Astrocyte of the spinal cord (primary cell): ENCODE measurements around the gene PPP1R2.

ENCODE experiments used
- DNase-seq: peaks from one replicate; pipeline ENCODE4 v3.0.0; 2011; ENCODE audit warnings: low read depth, low spot score
- H3K4me3 ChIP-seq: 2 replicates; pipeline ENCODE4 v1.5.1; 2011; ENCODE audit warnings: low read depth, mild to moderate bottlenecking, low read length, moderate library complexity
- CTCF ChIP-seq: IDR thresholded peaks from 2 replicates; pipeline ENCODE4 v1.5.1; 2012; ENCODE audit warnings: low read depth, mild to moderate bottlenecking, low read length, inconsistent platforms
- in situ Hi-C: cut with HindIII; loops from 2 replicates; pipeline ENCODE4 v1.10.0; 2017; ENCODE audit warnings: low sequenced_read_pairs

Gene PPP1R2

GRCh38 chr3:195556390-195556789, 13.3 kb upstream of the PPP1R2 start:
- peak; percentile 40 for TF ChIP-seq CTCF
- in situ Hi-C loops, result no loop called here
- H3K4me3 ChIP-seq, result no peak overlapping the region
- no peak for DNase-seq

GRCh38 chr3:195555110-195555509, 12.0 kb upstream of the PPP1R2 start:
- H3K4me3 ChIP-seq, result no peak overlapping the region
- no peak for DNase-seq
- no peak for TF ChIP-seq CTCF
- in situ Hi-C loops, result no loop called here

DNA sequence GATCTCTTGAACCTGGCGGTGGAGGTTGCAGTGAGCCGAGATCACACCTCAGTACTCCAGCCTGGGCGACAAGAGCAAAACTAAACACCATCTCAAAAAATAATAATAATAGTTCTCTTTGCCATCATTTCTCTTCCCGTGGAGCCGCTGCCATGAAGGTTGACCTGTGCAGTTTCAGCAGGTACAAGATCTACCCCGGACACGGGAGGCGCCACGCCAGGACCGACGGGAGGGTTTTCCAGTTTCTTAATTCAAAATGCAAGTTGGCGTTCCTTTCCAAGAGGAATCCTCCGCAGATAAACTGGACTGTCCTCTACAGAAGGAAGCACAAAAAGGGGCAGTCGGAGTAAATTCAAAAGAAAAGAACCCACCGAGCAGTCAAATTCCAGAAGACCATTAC, 11.3 kb upstream of the PPP1R2 start:
- no peak for TF ChIP-seq CTCF
- no peak overlapping the region for H3K4me3 ChIP-seq
- in situ Hi-C loops, result no loop called here
- no peak for DNase-seq

GRCh38 chr3:195553268-195553667, 10.1 kb upstream of the PPP1R2 start:
- TF ChIP-seq CTCF, result no peak
- in situ Hi-C loops, result no loop called here
- no peak overlapping the region for H3K4me3 ChIP-seq
- DNase-seq, result no peak

DNA sequence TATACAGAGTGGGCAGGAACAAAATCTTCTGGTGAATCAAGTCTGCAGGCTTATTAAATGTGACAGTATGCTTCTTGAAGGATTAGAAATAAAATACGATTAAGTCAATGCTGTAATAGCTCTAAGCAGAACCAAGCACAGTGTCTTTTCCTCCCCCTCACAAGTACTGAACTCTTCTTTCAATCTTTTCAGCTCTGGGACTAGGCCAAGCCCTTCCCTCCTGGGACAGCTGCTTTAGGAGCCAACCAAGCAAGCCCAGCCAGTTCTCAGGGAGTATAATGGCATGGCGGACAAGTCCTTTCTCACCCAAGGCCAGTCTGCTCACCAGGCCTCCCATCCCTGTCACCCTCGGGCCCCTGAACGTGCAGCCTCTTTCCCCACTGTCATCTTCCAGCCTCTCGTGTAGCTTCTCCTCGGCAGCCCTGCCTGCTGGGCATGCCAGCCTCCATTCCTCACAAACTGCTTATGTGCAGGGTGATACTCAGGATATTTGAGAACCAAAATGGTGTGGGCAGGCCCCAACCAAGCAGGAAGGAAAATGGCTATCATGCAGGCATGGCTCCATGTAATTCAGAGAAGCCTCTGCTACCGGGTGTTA, 8.4 kb upstream of the PPP1R2 start:
- TF ChIP-seq CTCF, result no peak
- in situ Hi-C loops, result no loop called here
- no peak for DNase-seq
- H3K4me3 ChIP-seq, result no peak overlapping the region

GRCh38 chr3:195550723-195551122, 7.6 kb upstream of the PPP1R2 start:
- no peak overlapping the region for H3K4me3 ChIP-seq
- peak; percentile 37 for DNase-seq
- in situ Hi-C loops, result no loop called here
- TF ChIP-seq CTCF, result no peak
